Stomach (tissue), 4 donors: Measurements from ENCODE around the gene PRPF6.

Experiments
- CTCF ChIP-seq, 7 experiments: fragments of 450-650 bp in 4 of 7; fragments of 200-600 bp in 3 of 7; sonication (generic) in 3 of 7; IDR thresholded peaks; one replicate each; pipeline ENCODE4 v1.5.1; 2016 to 2019; ENCODE audit warnings: antibody characterized with exemption in 7 of 7, control low read depth in 2 of 7, mild to moderate bottlenecking in 1 of 7
- EP300 ChIP-seq: sonication (generic); formaldehyde crosslinking; IDR thresholded peaks from one replicate; pipeline ENCODE4 v1.6.1; 2017; ENCODE audit warnings: antibody characterized with exemption
- POLR2A ChIP-seq, 4 donors: fragments of 450-650 bp; IDR thresholded peaks; one replicate each; pipeline ENCODE4 v1.6.1; 2016; ENCODE audit warnings: antibody characterized with exemption in 4 of 4, control low read depth in 2 of 4, mild to moderate bottlenecking in 1 of 4, moderate library complexity in 1 of 4
- POLR2AphosphoS5 ChIP-seq, 3 donors: sonication (generic); formaldehyde crosslinking; IDR thresholded peaks; one replicate each; pipeline ENCODE4 v1.6.1; 2016; ENCODE audit warnings: antibody characterized with exemption in 3 of 3

- TF ChIP-seq CTCF (IDR thresholded peaks at IDR 0.05), result no peak
- no peak for TF ChIP-seq POLR2A (IDR thresholded peaks at IDR 0.05)
- TF ChIP-seq POLR2AphosphoS5 (IDR thresholded peaks at IDR 0.05), result no peak
- no peak for TF ChIP-seq EP300
These were observed 17.1 kb upstream of the PRPF6 start for GRCh38 chr20:63963784-63964301.
